ENCODE data around the gene PRKCE. TPM values are rescaled to one million over a fixed set of nuclear protein-coding genes. Genes with fewer than 3 reads are reported as not detected.

Gene PRKCE
- total RNA-seq, 1 experiment from 2014 or later: 5.3 TPM

DNA sequence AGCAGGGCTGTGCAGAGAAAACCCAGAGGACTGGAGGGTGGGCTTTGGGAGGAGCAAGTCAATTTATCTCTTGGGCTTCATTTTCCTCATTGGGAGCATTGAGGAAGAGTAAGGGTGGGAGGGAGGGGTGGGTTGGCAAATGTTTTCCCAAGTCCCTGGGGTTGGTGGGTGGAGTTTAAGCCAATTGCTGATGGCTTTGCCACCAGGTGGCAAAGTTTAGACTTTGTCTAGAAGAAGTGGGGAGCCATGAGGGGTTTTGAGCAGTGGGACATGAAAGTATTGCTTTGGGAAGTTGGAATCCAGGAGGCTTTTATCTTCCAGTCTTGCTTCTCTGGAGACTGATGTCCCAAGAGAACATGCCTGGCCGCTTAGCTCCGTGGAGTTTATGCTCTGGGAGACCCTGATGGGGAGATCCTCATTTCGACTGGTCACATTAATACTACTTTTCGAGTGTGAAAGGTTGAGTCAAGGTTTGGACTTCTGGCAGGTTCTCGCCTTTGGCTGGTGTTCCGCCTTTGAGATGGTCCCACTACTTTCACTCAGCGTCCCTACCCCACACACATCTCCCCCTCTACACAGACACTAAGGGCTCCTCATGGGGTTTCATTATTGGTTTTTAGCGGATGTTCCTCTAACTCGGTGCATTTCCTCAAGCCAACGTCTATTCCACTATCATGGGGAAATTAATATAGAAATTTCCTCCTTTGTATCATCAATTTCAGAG lies 126.7 kb downstream of the PRKCE start:
- in situ Hi-C loops (cut with HindIII; ENCODE audit: low pct_unique_long_range_greater_than_20kb, low sequenced_read_pairs): no loop called here
- no peak for DNase-seq (ENCODE audit: low read depth)

GRCh38 chr2:45778720-45779171 lies 127.3 kb downstream of the PRKCE start:
- in situ Hi-C loops (cut with HindIII; ENCODE audit: low pct_unique_long_range_greater_than_20kb, low sequenced_read_pairs): no loop called here
- peak; percentile 85 for DNase-seq (ENCODE audit: low read depth)

GRCh38 chr2:45780541-45781463 lies 129.3 kb downstream of the PRKCE start:
- DNase-seq (ENCODE audit: low read depth): no peak
- in situ Hi-C loops (cut with HindIII; ENCODE audit: low pct_unique_long_range_greater_than_20kb, low sequenced_read_pairs): no loop called here

- DNase-seq (ENCODE audit: low read depth): no peak
These were observed 130.0 kb downstream of the PRKCE start for GRCh38 chr2:45781464-45781811.

GRCh38 chr2:45782436-45782835 lies 131.0 kb downstream of the PRKCE start:
- in situ Hi-C loops (cut with HindIII; ENCODE audit: low pct_unique_long_range_greater_than_20kb, low sequenced_read_pairs): no loop called here
- DNase-seq (ENCODE audit: low read depth): no peak

More at GRCh38 chr2:45781464-45781811, 130.0 kb downstream of the PRKCE start:
- in situ Hi-C loops (cut with HindIII; ENCODE audit: low pct_unique_long_range_greater_than_20kb, low sequenced_read_pairs): no loop called here

DNA sequence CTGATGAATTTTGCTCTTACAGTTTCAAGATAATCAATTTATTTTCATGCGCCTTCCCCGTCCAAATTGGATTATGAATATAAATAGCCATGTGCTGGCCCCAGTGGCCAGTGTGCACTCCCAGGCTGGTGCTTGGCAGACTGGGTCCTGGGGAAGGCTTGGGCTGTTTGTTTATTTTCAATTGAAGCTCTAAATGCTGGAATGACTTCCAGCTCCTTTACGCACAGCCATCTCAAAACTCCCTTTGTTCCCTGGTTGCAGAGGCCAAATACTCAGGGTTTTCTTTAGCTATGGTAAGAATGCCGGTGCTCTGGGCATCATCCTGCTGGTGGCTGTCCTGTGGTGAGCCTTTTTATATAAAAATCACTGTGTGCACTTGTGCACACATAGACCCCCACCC lies 131.5 kb downstream of the PRKCE start:
- DNase-seq (ENCODE audit: low read depth): no peak
- in situ Hi-C loops (cut with HindIII; ENCODE audit: low pct_unique_long_range_greater_than_20kb, low sequenced_read_pairs): no loop called here

DNA sequence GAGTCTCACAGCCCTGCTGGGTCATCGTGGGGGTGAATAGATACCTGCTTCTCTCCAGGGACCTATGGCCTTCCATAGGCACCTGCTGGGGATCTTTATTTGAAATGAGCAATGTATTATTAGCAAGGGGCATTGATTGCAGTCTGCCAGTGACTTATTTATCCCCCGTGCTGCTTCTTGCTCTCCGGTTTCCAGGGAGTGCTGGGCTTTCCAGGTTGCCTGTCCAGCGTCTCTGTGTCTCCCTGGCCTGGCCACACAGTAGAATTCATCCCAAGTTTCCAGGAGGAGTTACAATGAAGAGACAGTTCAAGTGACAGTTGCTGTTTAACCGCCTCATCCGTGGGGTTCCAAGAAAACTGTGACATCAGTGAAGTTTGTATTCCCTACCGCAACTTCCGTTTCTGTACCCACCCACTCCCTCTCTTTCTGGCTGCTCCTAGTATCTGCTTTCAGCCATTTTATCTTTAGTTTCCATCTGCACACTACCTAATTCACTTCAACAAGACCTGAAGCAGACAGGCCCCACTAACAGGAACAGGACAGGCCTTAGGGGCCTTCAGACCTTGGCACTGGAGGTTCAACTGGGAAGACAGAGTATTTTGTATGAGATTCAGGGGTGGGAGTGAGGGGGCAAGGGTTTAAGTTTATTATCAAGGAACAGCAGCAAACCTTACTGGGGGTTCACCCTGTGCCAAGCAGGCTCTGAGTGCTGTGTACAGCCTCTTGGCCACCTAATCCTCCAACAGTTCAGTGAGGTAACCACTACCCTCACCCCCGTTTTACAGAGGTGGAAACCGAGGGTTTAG lies 134.8 kb downstream of the PRKCE start:
- no peak for DNase-seq (ENCODE audit: low read depth)
- in situ Hi-C loops (cut with HindIII; ENCODE audit: low pct_unique_long_range_greater_than_20kb, low sequenced_read_pairs): no loop called here

GRCh38 chr2:45786836-45787357 lies 135.4 kb downstream of the PRKCE start:
- in situ Hi-C loops (cut with HindIII; ENCODE audit: low pct_unique_long_range_greater_than_20kb, low sequenced_read_pairs): no loop called here
- DNase-seq (ENCODE audit: low read depth): no peak

DNA sequence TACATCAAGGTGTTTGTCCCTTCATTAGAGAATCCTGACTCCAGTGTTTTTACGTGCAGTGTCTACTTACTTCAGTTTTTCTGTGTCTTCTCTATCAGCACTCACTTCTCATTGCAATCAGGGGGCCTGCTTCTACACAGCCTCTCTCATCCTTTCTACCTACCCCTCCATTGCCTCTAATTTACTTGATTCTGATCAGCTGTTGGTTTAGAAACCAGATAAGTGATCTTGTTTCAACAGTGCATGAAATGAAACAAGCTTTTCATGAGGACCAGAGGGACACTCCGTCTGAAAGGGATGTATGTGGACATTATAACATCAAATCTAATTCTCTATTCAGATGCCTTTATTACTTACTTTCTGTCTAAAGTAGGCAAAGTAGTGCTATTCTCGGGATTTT lies 136.9 kb downstream of the PRKCE start:
- no peak for DNase-seq (ENCODE audit: low read depth)
- in situ Hi-C loops (cut with HindIII; ENCODE audit: low pct_unique_long_range_greater_than_20kb, low sequenced_read_pairs): no loop called here

DNA sequence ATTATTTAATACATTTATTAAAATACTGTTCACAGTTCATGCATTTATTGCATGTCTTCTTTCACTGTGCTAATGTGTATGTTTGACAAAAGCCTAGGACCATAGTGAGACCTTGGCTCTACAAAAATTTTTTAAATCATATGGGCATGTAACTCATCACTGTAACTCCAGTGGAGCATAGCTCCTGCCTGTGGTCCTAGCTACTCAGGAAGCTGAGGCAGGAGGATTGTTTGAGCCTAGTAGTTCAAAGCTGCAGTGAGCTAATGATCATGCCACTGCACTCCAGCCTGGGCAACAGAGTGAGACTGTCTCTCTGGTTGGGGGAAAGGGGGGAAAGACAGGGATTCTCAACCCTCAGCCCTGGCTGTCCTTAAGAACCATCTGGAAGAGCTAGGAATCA lies 137.8 kb downstream of the PRKCE start:
- in situ Hi-C loops (cut with HindIII; ENCODE audit: low pct_unique_long_range_greater_than_20kb, low sequenced_read_pairs): no loop called here
- no peak for DNase-seq (ENCODE audit: low read depth)

- no peak for DNase-seq (ENCODE audit: low read depth)
- in situ Hi-C loops (cut with HindIII; ENCODE audit: low pct_unique_long_range_greater_than_20kb, low sequenced_read_pairs): no loop called here
These were observed 138.7 kb downstream of the PRKCE start for GRCh38 chr2:45789961-45790723.

- DNase-seq (ENCODE audit: low read depth): no peak
- in situ Hi-C loops (cut with HindIII; ENCODE audit: low pct_unique_long_range_greater_than_20kb, low sequenced_read_pairs): no loop called here
These were observed 142.0 kb downstream of the PRKCE start for GRCh38 chr2:45793305-45793962.

DNA sequence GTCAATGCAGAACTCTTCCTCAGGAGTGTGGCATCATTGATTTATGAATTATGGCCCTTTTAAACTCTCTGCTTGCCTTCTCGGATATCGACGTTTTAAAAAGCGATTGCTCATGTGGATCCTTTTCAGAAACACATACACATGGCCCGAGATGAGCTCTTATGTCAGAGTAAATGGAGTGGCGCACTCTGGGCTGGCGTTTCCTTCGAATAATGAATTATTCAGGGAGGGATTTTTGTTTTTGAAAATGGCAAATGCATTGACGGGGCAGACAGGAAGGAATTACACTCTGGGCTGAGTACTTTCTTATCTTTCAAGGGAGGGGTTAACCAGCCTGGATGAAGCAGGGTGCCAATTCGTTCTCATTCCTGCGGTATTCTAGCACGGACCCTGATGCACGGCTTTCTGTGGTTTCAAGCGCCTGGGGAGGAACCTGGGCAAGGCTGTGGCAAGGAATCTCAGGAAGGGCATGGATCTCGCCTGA lies 142.7 kb downstream of the PRKCE start:
- in situ Hi-C loops (cut with HindIII; ENCODE audit: low pct_unique_long_range_greater_than_20kb, low sequenced_read_pairs): no loop called here
- no peak for DNase-seq (ENCODE audit: low read depth)

GRCh38 chr2:45796500-45796899 lies 145.0 kb downstream of the PRKCE start:
- DNase-seq (ENCODE audit: low read depth): no peak
- in situ Hi-C loops (cut with HindIII; ENCODE audit: low pct_unique_long_range_greater_than_20kb, low sequenced_read_pairs): no loop called here

GRCh38 chr2:45797451-45798230 lies 146.2 kb downstream of the PRKCE start:
- no peak for DNase-seq (ENCODE audit: low read depth)
- in situ Hi-C loops (cut with HindIII; ENCODE audit: low pct_unique_long_range_greater_than_20kb, low sequenced_read_pairs): no loop called here

DNA sequence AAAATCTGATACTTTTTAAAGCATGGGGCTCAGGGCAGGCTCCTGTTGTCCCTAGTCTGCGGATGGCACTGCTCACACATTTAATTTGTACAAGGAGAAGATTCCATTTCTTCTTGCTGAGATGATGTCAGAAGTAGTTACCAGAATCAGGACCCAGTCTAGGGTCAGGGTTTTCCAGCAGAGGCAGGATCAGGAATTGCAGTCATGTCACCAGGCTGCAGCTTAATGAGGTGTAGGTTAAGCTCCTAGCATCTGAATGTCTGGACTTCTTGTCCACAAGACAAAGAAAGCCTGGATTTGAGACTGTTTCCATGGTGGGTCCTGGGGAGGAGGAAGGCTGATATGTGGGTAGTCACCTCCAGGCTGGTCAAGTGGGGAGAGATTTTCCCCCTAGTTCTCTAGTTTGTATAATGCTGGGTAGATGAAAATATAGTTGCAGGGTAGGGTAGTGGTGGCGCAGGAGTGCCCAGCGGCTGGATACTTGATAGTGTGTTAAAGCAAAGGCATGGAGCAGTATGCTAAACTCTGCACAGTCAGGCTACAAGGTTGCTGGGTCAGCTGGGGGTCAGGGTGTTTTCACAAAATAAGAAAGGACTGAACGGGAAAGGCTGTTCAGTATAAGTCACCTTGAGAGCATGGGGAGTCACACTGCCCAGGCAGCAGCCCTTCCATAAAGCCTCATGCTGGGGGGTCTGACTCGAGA lies 148.4 kb downstream of the PRKCE start:
- in situ Hi-C loops (cut with HindIII; ENCODE audit: low pct_unique_long_range_greater_than_20kb, low sequenced_read_pairs): no loop called here
- DNase-seq (ENCODE audit: low read depth): no peak
